Heart left ventricle (tissue), 16 donors: ENCODE results near the gene CDC123. TPM values are rescaled to one million over a fixed set of nuclear protein-coding genes. Genes with fewer than 3 reads are reported as not detected.

Source experiments
- ATAC-seq, 4 donors: fragments of 200-7000 bp; cut with Tn5 transposase; one replicate each; pipeline ENCODE4 v1.9.1; 2020 to 2022; ENCODE audit warnings: moderate library complexity in 4 of 4, mild to moderate bottlenecking in 3 of 4, moderate number of reproducible peaks in 1 of 4
- DNase-seq, 5 donors: peaks; one replicate each; pipeline ENCODE4 v3.0.0-alpha.2; 2020
- H3K27ac ChIP-seq, 12 donors: fragments of 200-600 bp; sonication (generic) in 4 of 12; one replicate each; pipeline versions ENCODE4 v1.5.0 to v1.8.0; 2016 to 2022; ENCODE audit warnings: mild to moderate bottlenecking in 2 of 12
- H3K27me3 ChIP-seq, 9 donors: fragments of 200-600 bp; sonication (generic) in 2 of 9; one replicate each; pipeline versions ENCODE4 v1.5.1 to v1.8.0; 2016 to 2022; ENCODE audit warnings: mild to moderate bottlenecking in 3 of 9
- H3K36me3 ChIP-seq, 9 donors: fragments of 200-600 bp; sonication (generic) in 2 of 9; one replicate each; pipeline versions ENCODE4 v1.5.0 to v1.8.0; 2018 to 2022; ENCODE audit warnings: mild to moderate bottlenecking in 2 of 9
- H3K4me1 ChIP-seq, 12 donors: fragments of 200-600 bp; sonication (generic) in 4 of 12; one replicate each; pipeline versions ENCODE4 v1.5.0 to v1.8.0; 2016 to 2022; ENCODE audit warnings: mild to moderate bottlenecking in 3 of 12
- H3K4me3 ChIP-seq, 12 donors: fragments of 200-600 bp; sonication (generic) in 4 of 12; one replicate each; pipeline versions ENCODE4 v1.5.0 to v1.8.0; 2017 to 2022; ENCODE audit warnings: mild to moderate bottlenecking in 9 of 12, moderate library complexity in 4 of 12
- H3K9me3 ChIP-seq, 12 donors: fragments of 200-600 bp; sonication (generic) in 4 of 12; one replicate each; pipeline versions ENCODE4 v1.5.0 to v1.8.0; 2016 to 2022; ENCODE audit warnings: mild to moderate bottlenecking in 1 of 12
- CTCF ChIP-seq, 12 donors: fragments of 200-600 bp; sonication (generic) in 4 of 12; IDR thresholded peaks; one replicate each; pipeline versions ENCODE4 v1.5.0 to v1.8.0; 2018 to 2022; ENCODE audit warnings: antibody characterized with exemption in 12 of 12, mild to moderate bottlenecking in 5 of 12
- POLR2A ChIP-seq, 2 donors: fragments of 450-650 bp; IDR thresholded peaks; one replicate each; pipeline ENCODE4 v1.6.1; 2017; ENCODE audit warnings: antibody characterized with exemption in 2 of 2, mild to moderate bottlenecking in 2 of 2, moderate library complexity in 2 of 2
- WGBS, 4 donors: extraction: QIAGEN DNeasy Blood & Tissue Kit in 2 of 4; methylation state at CpG; one replicate each; pipeline versions ENCODE4 v1.1.5 to v1.1.7; 2013 to 2018; 5-methylcytosine and 5-hydroxymethylcytosine counted together
- intact Hi-C, 10 donors: fragments of 100-400 bp; cut with DNase I; formaldehyde crosslinking; loops; one replicate each; pipeline versions ENCODE4 v1.11.1 to v1.14.2; 2022
- polyA plus RNA-seq, 2 donors: library from polyadenylated mRNA; stranded (reverse); fragments of 200-250 nt; gene quantifications; one replicate each; pipeline ENCODE4 v1.2.3, GENCODE V29; 2013
- total RNA-seq, 9 donors: library from RNA; depleted of rRNA in 2 of 9; stranded (reverse); fragments of >200 nt in 2 of 9; fragmentation: NEBNext Ultra II Directional in 3 of 9; extraction: Animal tissue kit (Norgen Biotek cat#: 25700) in 3 of 9; gene quantifications; one replicate each; pipeline versions ENCODE4 v1.1.0 to v1.2.4, GENCODE V29; 2016 to 2023
- donor health status: ischemic (EF 13 %, LVEDD 7.1; RV severe dilation, severe dysfunction).
- donor health status: healthy with polysubstance abuse.
- donor health status: DM: no; HTN: yes; CAD: no.
- donor health status: DM: no; HTN: no; CAD: no.
- donor health status: ischemic (EF 25% LVEDD 6.9; RV normal size, moderate dysfunction).
- donor health status: ischemic (EF 25% LVEDD 5.7; RV mildly dilated, moderate dysfunction).
- donor health status: healthy.
- donor health status: DM: yes; HTN: yes; CAD: no.
- donor health status: ischemic (EF 35%, LVEDD 5.7; RV mildly dilated, moderate dysfunction).
- donor health status: nonischemic (EF 11% LVEDD 7.7; RV severe dilation, severe dysfunction).
- donor health status: DM: yes; HTN: yes; CAD: no.
- donor health status: PGD.
- donor health status: ischemic (EF 29% LVEDD 5.4; RV normal size, mild dysfunction).
- donor health status: nonischemic (EF 23%, LVEDD 6.1; RV moderate dilation, normal function).

The CDC123 gene
- total and polyA plus RNA-seq, 11 donors, result 21.9 to 66.3 (median 52.7) TPM

GRCh38 chr10:12188656-12189055, 7.3 kb upstream of the CDC123 start:
- H3K36me3 ChIP-seq, result peaks cover 3 to 46% (median 37%) of the 10 kb centered on the region in 9 donors
- no peak for TF ChIP-seq CTCF (IDR thresholded peaks at IDR 0.05)
- TF ChIP-seq POLR2A (IDR thresholded peaks at IDR 0.05), result no peak
- intact Hi-C loops, result no loop called here
- DNase-seq, result no peak
- H3K9me3 ChIP-seq, result no peaks in the 10 kb centered on the region
- H3K4me1 ChIP-seq, result peaks cover 0 to 31% (median 0%) of the 10 kb centered on the region in 12 donors
- ATAC-seq, result no peak
- H3K27me3 ChIP-seq, result no peaks in the 10 kb centered on the region
- H3K27ac ChIP-seq, result no peak overlapping the region
- H3K4me3 ChIP-seq, result no peak overlapping the region
- 84 to 95% (median 88%) methylated on average over 6 of the region's 6 CpGs for WGBS, 4 donors

DNA sequence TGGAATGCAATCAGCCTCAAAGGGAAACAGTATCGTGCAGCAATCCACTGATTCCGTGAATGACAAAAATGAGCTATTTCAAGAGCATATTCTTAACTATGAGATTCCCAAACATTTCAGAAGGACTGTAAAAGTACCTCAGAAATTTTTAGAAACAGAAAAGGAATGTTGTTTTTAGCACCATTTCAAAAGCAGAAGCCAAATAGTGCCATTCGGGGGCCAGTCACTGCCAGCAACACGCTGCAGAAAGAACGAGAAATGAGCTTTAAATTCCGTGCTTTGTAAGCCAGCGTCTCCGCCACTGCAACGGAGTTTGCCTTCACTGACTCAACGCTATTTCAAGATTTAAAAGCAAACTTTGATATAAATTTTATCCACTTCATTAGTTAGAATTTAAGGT, 6.6 kb upstream of the CDC123 start:
- no peak overlapping the region for H3K4me3 ChIP-seq
- H3K27me3 ChIP-seq, result no peaks in the 10 kb centered on the region
- peaks cover 3 to 39% (median 29%) of the 10 kb centered on the region in 9 donors for H3K36me3 ChIP-seq
- ATAC-seq (no peak), DNase-seq (no peak)
- TF ChIP-seq CTCF (IDR thresholded peaks at IDR 0.05) (no peak), POLR2A (IDR thresholded peaks at IDR 0.05) (no peak)
- 94 to 98% (median 96%) methylated on average over 10 of the region's 10 CpGs for WGBS, 4 donors
- no peaks in the 10 kb centered on the region for H3K9me3 ChIP-seq
- H3K4me1 ChIP-seq, result peaks cover 0 to 39% (median 7%) of the 10 kb centered on the region in 12 donors
- intact Hi-C loops, result no loop called here
- H3K27ac ChIP-seq, result no peak overlapping the region

DNA sequence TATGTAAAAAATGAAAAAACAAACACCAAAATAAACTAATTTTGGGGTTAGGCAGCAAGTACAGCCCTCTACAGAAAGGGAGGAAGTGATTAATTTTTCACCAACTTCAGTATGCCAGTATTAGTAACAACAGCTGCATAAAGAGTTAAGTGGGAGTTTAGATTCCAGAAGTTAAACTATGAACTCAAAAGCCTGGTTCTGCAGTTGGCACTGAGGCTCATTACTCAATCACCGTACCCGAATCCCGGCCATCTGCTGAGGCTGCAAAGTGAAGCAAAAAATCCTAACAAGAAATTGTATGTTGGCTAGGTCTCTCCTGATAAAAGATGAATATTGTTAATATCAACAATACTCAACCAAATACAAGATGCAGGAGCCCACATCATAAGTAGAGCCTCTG, 4.3 kb upstream of the CDC123 start:
- 60 to 93% (median 78%) methylated on average over 3 of the region's 3 CpGs for WGBS, 4 donors

GRCh38 chr10:12193193-12193592, 2.8 kb upstream of the CDC123 start:
- no peak overlapping the region for H3K27ac ChIP-seq
- no peaks in the 10 kb centered on the region for H3K9me3 ChIP-seq
- no peak overlapping the region for H3K4me3 ChIP-seq
- no peak for DNase-seq
- peaks cover 0 to 52% (median 24%) of the 10 kb centered on the region in 12 donors for H3K4me1 ChIP-seq
- intact Hi-C loops, result no loop called here
- H3K36me3 ChIP-seq, result peaks cover 0 to 9% (median 5%) of the 10 kb centered on the region in 9 donors
- TF ChIP-seq POLR2A (IDR thresholded peaks at IDR 0.05), result no peak
- TF ChIP-seq CTCF (IDR thresholded peaks at IDR 0.05), result no peak
- no peaks in the 10 kb centered on the region for H3K27me3 ChIP-seq
- WGBS, 4 donors, result 80 to 83% (median 81%) methylated on average over 5 of the region's 5 CpGs
- ATAC-seq, result no peak

More for the DNA sequence above, 4.3 kb upstream of the CDC123 start:
- intact Hi-C loops, result no loop called here
- no peaks in the 10 kb centered on the region for H3K27me3 ChIP-seq
- no peak overlapping the region for H3K27ac ChIP-seq
- no peaks in the 10 kb centered on the region for H3K9me3 ChIP-seq
- DNase-seq (no peak), ATAC-seq (no peak)
- H3K36me3 ChIP-seq, result peaks cover 0 to 17% (median 9%) of the 10 kb centered on the region in 9 donors
- H3K4me1 ChIP-seq, result peaks cover 0 to 47% (median 11%) of the 10 kb centered on the region in 12 donors
- no peak overlapping the region for H3K4me3 ChIP-seq
- TF ChIP-seq POLR2A (IDR thresholded peaks at IDR 0.05) (no peak), CTCF (IDR thresholded peaks at IDR 0.05) (no peak)
